NCI-H748 (cell line): ENCODE data around the gene WWC1.
"Not testable (repeated sequence)": the region's sequence is repeated elsewhere in the genome, so short reads cannot be mapped to it uniquely, and the experiment has no call there.

ENCODE experiments used
- DNase-seq: peaks from one replicate; lab custom pipeline; 2025; ENCODE audit not compliant: unreplicated experiment; lab: John Stamatoyannopoulos, UW

Gene WWC1

DNA sequence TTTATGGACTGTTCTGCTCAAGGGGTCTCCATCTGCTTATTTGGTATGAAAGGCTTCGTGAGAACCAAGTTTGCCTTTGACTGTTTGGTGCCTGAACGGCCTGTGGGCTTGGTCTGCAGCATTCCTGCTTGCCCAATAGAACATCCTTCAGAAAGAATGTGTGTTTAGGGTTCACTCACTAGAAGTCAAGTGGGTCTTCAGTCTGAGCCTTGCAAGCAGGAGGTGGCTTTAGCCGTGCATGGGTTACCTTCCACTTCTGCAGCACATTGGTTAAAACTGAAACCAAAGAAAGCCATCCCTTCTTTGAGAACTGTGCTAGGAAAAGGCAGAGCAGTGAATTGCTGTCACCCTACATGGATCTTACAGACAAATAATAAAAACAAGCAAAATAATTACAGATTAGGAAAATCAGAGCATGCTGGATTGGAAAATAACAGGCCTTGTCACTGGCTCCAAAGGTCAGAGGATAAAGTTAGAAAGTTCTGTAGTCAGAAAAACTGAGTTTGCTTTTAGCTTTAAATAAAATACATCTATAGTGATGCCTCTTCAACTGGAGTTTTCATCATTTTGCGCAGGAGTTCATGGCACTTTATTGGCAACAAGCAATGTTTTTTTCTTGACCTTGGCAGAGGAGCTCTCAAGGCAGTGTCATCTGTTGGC is 16.6 kb downstream of the WWC1 start:
- DNase-seq: no peak

GRCh38 chr5:168308976-168309598 is 17.6 kb downstream of the WWC1 start:
- DNase-seq: no peak

DNA sequence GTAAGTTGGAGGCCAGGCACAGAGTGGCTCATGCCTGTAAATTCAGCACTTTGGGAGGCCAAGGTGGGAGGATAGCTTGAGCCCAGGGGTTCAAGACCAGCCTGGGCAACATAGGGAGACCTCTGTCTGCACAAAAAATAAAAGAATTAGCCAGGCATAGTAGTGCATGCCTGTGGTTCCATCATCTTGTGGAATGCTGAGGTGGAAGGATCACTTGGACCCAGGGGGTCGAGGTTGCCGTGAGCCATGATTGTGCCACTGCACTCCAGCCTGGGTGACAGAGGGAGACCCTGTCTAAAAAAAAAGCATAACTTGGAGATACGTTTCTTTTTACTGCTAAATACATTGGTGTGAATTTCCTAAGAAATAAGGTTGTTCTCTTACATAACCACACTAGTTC is 19.1 kb downstream of the WWC1 start:
- DNase-seq: not testable (repeated sequence)

GRCh38 chr5:168311061-168311566 is 19.7 kb downstream of the WWC1 start:
- DNase-seq: peak; percentile 19

GRCh38 chr5:168312606-168313295 is 21.3 kb downstream of the WWC1 start:
- no peak for DNase-seq

DNA sequence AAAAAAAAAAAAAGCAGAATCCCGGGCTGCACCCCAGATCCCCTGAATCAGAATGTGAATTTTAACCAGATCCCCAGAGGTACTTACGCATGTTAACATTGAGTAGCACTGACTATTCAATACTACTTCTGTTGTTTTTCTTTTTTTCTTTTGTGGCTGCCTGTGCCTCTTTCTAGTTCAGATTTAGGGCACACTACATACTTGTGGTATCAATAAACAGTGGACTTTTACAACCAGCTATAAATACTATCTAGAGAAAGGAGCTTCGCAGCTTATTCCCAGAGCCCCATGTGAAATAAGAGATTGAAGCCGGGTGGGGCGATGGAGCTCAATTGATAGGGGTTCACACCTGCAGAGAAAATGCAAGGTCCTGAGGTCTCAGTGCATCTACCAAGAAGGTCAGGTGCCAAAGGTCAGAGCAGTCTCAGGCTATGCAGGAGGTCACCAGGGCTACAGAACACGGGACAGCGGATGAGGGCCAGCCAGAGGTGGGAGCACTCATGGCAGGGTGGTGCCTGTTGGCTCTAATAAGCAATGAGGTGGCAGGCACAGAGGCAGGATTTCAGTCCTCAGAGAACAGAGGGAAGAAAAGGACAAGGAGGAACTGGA is 22.3 kb downstream of the WWC1 start:
- DNase-seq: no peak

GRCh38 chr5:168314735-168315411 is 23.4 kb downstream of the WWC1 start:
- no peak for DNase-seq

GRCh38 chr5:168315416-168316138 is 24.1 kb downstream of the WWC1 start:
- DNase-seq: no peak

GRCh38 chr5:168316139-168316578 is 24.7 kb downstream of the WWC1 start:
- peak; percentile 84 for DNase-seq

DNA sequence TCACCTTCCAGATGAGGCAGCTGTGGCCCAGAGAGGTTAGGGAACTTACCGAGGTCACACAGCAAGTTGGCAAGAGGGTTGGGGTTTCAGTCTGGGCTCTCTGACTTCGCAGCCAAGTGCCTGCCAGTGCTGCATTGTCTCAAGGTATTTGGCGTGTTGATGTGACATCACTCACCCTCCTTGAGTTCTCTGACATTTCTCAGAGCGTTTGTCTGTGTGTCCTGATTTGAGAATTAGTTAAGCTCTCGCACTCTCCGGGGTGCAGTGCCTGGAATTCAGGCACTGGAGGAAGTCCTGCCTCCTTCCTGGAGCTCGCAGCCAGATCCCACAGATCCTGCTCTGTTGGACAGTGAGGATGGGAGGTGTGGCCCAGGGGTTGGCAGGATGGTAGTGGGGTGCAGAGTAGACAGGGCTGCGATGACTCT is 25.7 kb downstream of the WWC1 start:
- no peak for DNase-seq

DNA sequence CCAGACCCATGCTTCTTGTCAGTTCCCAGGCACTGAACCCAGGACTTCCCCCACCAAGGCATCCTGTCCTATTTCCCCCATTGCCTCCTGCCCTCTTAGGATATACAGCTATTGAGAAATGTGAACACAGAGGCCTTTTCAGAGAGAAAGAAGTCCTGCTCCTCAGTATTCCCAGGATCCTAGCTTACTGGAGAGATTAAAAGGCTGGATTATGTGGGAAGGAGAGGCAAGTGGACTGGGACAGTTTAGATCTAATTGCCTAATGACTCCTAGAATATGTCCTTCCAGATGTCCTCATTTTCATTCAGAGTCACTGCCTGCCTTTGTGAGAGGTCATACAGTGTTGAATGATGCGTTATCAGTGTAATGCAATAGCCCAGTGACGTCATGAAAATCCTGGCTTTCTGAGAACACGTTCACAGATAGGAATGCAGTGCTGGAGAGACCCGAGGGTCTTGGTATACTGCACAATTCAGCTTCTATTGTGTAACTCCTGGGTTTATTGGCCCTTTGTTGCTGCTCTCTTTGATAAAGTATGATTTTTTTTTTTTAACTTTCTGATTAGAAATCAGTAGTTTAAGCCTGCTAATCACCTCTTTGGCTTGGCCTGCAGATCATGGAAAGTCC is 26.2 kb downstream of the WWC1 start:
- peak; percentile 15 for DNase-seq

DNA sequence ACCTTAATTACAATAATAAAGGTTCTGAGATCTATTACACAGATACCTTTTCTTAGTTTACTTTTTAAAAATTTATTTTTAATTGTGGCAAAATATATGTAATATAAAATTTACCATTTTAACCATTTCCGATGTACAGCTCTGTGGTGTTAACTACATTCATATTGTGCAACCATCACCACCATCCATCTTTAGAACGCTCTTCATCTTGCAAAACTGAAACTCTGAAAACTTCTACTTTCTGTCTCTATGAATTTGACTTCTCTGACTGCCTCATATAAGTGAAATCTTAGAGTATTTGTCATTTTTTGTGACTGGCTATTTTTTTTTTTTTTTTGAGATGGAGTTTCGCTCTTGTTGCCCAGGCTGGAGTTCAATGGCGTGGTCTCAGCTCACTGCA is 26.8 kb downstream of the WWC1 start:
- DNase-seq: no peak

DNA sequence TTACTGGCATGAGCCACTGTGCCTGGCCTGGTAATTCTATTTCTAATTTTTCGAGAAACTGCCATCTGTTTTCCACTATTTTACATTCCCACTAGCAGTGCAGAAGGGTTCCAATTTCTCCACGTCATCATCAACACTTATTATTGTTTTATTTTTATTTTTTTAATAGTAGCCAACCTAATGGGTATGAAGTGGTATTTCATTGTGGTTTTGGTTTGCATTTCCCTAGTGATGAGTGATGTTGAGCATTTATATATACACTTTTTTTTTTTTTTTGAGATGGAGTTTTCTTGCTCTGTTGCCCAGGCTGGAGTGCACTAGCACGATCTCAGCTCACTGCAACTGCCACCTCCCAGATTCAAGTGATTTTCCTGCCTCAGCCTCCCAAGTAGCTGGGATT is 28.3 kb downstream of the WWC1 start:
- no peak for DNase-seq

- DNase-seq: peak; percentile 57
These were observed 29.4 kb downstream of the WWC1 start for GRCh38 chr5:168320805-168321204.

GRCh38 chr5:168324859-168325630 is 33.6 kb downstream of the WWC1 start:
- DNase-seq: no peak

DNA sequence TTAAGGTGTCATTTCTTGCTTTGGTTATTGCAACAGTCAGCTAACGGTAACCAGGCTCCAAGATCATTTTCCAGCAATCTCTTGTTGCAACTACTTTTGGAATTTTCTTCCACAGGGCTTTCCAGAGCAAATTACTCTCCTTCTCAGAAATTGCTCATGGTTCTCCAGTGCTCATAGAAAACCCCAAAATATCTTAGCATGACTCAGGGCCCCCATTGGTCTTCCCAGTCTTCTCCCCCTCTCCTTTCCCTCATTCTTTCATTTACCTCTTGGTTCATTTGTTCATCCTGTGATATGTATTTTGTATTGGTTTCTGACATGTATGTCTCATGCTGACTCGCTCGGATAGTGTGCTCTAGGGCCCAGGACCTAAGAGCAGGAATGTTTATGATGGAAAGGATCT is 35.6 kb downstream of the WWC1 start:
- no peak for DNase-seq

DNA sequence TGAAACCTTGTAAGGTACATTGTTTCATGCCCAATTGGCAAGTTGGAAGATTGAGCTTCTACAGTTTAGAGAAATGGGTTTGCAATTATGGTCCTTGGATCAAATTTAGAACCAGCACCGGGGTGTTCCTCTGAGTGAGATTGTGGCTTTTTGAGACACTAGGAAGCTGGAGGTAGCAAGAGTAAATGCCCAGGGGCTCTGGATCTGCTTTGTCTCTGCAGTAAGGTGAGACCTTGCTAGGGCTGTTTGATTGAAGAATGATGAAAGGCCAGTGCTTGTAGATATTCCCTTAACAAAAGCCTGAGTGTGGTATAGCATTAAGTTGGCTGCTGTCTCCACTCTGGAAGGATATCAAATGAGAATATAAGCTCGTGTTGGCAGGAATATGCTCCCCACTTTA is 36.0 kb downstream of the WWC1 start:
- DNase-seq: no peak

- DNase-seq: no peak
These were observed 36.5 kb downstream of the WWC1 start for GRCh38 chr5:168327994-168328393.

GRCh38 chr5:168328814-168329213 is 37.4 kb downstream of the WWC1 start:
- peak; percentile 75 for DNase-seq
